ENCODE data around the gene PKNOX2. TPM values are rescaled to one million over a fixed set of nuclear protein-coding genes. Genes with fewer than 3 reads are reported as not detected.

The PKNOX2 gene
- total RNA-seq, 2 donors from 2014 or later = not detected

- no peak for DNase-seq (ENCODE audit: low spot score)
- Mint-ChIP-seq H3K27ac (no peak overlapping the region), H3K4me3 (no peak overlapping the region), H3K9me3 (no peaks in the 10 kb centered on the region), H3K36me3 (no peaks in the 10 kb centered on the region), H3K27me3 (peaks cover 20 to 44% of the 10 kb centered on the region in 2 donors), H3K4me1 (ENCODE audit: low read depth in 2 of 2) (peaks cover 2 to 4% of the 10 kb centered on the region in 2 donors)
- ATAC-seq = no peak
Measured at GRCh38 chr11:125410091-125410490, 245.5 kb downstream of the PKNOX2 start.

- H3K4me1 Mint-ChIP-seq (ENCODE audit: low read depth in 2 of 2) = no peaks in the 10 kb centered on the region
- no peak for DNase-seq (ENCODE audit: low spot score)
Measured at GRCh38 chr11:125412177-125412496, 247.6 kb downstream of the PKNOX2 start.

GRCh38 chr11:125412509-125412908 is 248.0 kb downstream of the PKNOX2 start:
- Mint-ChIP-seq H3K4me1 (ENCODE audit: low read depth in 2 of 2) (no peaks in the 10 kb centered on the region), H3K4me3 (no peak overlapping the region), H3K27me3 (peaks cover 14 to 20% of the 10 kb centered on the region in 2 donors), H3K36me3 (no peaks in the 10 kb centered on the region), H3K9me3 (no peaks in the 10 kb centered on the region), H3K27ac (no peak overlapping the region)
- no peak for ATAC-seq
- DNase-seq (ENCODE audit: low spot score) = no peak

More at GRCh38 chr11:125412177-125412496, 247.6 kb downstream of the PKNOX2 start:
- no peaks in the 10 kb centered on the region for H3K9me3 Mint-ChIP-seq
- no peak overlapping the region for H3K27ac Mint-ChIP-seq
- peaks cover 14 to 24% of the 10 kb centered on the region in 2 donors for H3K27me3 Mint-ChIP-seq
- no peaks in the 10 kb centered on the region for H3K36me3 Mint-ChIP-seq
- ATAC-seq = no peak
- H3K4me3 Mint-ChIP-seq = no peak overlapping the region

GRCh38 chr11:125413226-125413625 is 248.7 kb downstream of the PKNOX2 start:
- DNase-seq (ENCODE audit: low spot score) (no peak), ATAC-seq (peak in 1 of 2 donors; percentile 15)
- Mint-ChIP-seq H3K9me3 (no peaks in the 10 kb centered on the region), H3K4me3 (no peak overlapping the region), H3K36me3 (no peaks in the 10 kb centered on the region), H3K27ac (no peak overlapping the region), H3K4me1 (ENCODE audit: low read depth in 2 of 2) (no peaks in the 10 kb centered on the region), H3K27me3 (peaks cover 13 to 14% of the 10 kb centered on the region in 2 donors)

GRCh38 chr11:125414121-125414520 is 249.6 kb downstream of the PKNOX2 start:
- H3K36me3 Mint-ChIP-seq = no peaks in the 10 kb centered on the region
- ATAC-seq (no peak), DNase-seq (ENCODE audit: low spot score) (no peak)
- H3K4me3 Mint-ChIP-seq = no peak overlapping the region
- no peak overlapping the region for H3K27ac Mint-ChIP-seq
- peaks cover 10 to 12% of the 10 kb centered on the region in 2 donors for H3K27me3 Mint-ChIP-seq
- H3K9me3 Mint-ChIP-seq = no peaks in the 10 kb centered on the region
- H3K4me1 Mint-ChIP-seq (ENCODE audit: low read depth in 2 of 2) = no peaks in the 10 kb centered on the region

GRCh38 chr11:125416981-125417935 is 252.7 kb downstream of the PKNOX2 start:
- Mint-ChIP-seq H3K4me3 (no peak overlapping the region), H3K36me3 (no peaks in the 10 kb centered on the region), H3K9me3 (no peaks in the 10 kb centered on the region), H3K27me3 (peaks cover 0 to 5% of the 10 kb centered on the region in 2 donors), H3K27ac (no peak overlapping the region), H3K4me1 (ENCODE audit: low read depth in 2 of 2) (no peaks in the 10 kb centered on the region)
- ATAC-seq = no peak
- no peak for DNase-seq (ENCODE audit: low spot score)

GRCh38 chr11:125418396-125418795 is 253.8 kb downstream of the PKNOX2 start:
- H3K36me3 Mint-ChIP-seq = no peaks in the 10 kb centered on the region
- no peak overlapping the region for H3K4me3 Mint-ChIP-seq
- no peaks in the 10 kb centered on the region for H3K4me1 Mint-ChIP-seq (ENCODE audit: low read depth in 2 of 2)
- H3K27me3 Mint-ChIP-seq = peaks cover 0 to 3% of the 10 kb centered on the region in 2 donors
- DNase-seq (ENCODE audit: low spot score) (no peak), ATAC-seq (no peak)
- H3K9me3 Mint-ChIP-seq = no peaks in the 10 kb centered on the region
- H3K27ac Mint-ChIP-seq = no peak overlapping the region

GRCh38 chr11:125422681-125423080 is 258.1 kb downstream of the PKNOX2 start:
- ATAC-seq (no peak), DNase-seq (ENCODE audit: low spot score) (no peak)
- Mint-ChIP-seq H3K27ac (no peak overlapping the region), H3K36me3 (no peaks in the 10 kb centered on the region), H3K27me3 (peaks cover 8 to 10% of the 10 kb centered on the region in 2 donors), H3K4me1 (ENCODE audit: low read depth in 2 of 2) (no peaks in the 10 kb centered on the region), H3K9me3 (no peaks in the 10 kb centered on the region), H3K4me3 (no peak overlapping the region)

GRCh38 chr11:125423247-125423849 is 258.8 kb downstream of the PKNOX2 start:
- no peak overlapping the region for H3K27ac Mint-ChIP-seq
- ATAC-seq (no peak), DNase-seq (ENCODE audit: low spot score) (no peak)

GRCh38 chr11:125425601-125426000 is 261.1 kb downstream of the PKNOX2 start:
- Mint-ChIP-seq H3K9me3 (no peaks in the 10 kb centered on the region), H3K4me3 (no peak overlapping the region), H3K27me3 (peaks cover 11 to 13% of the 10 kb centered on the region in 2 donors), H3K27ac (no peak overlapping the region), H3K4me1 (ENCODE audit: low read depth in 2 of 2) (no peaks in the 10 kb centered on the region), H3K36me3 (no peaks in the 10 kb centered on the region)
- ATAC-seq (no peak), DNase-seq (ENCODE audit: low spot score) (no peak)

More at GRCh38 chr11:125423247-125423849, 258.8 kb downstream of the PKNOX2 start:
- Mint-ChIP-seq H3K4me3 (no peak overlapping the region), H3K27me3 (peaks cover 11 to 13% of the 10 kb centered on the region in 2 donors), H3K36me3 (no peaks in the 10 kb centered on the region), H3K9me3 (no peaks in the 10 kb centered on the region), H3K4me1 (ENCODE audit: low read depth in 2 of 2) (no peaks in the 10 kb centered on the region)

GRCh38 chr11:125426818-125427528 is 262.4 kb downstream of the PKNOX2 start:
- ATAC-seq (no peak), DNase-seq (ENCODE audit: low spot score) (no peak)
- Mint-ChIP-seq H3K4me1 (ENCODE audit: low read depth in 2 of 2) (no peaks in the 10 kb centered on the region), H3K27me3 (peaks cover 11 to 13% of the 10 kb centered on the region in 2 donors), H3K9me3 (no peaks in the 10 kb centered on the region), H3K4me3 (no peak overlapping the region), H3K27ac (no peak overlapping the region), H3K36me3 (no peaks in the 10 kb centered on the region)

GRCh38 chr11:125428486-125429173 is 264.1 kb downstream of the PKNOX2 start:
- Mint-ChIP-seq H3K27ac (no peak overlapping the region), H3K9me3 (no peaks in the 10 kb centered on the region), H3K36me3 (no peaks in the 10 kb centered on the region), H3K4me3 (no peak overlapping the region), H3K4me1 (ENCODE audit: low read depth in 2 of 2) (peaks cover 6 to 7% of the 10 kb centered on the region in 2 donors), H3K27me3 (peaks cover 13 to 18% of the 10 kb centered on the region in 2 donors)
- ATAC-seq = no peak
- DNase-seq (ENCODE audit: low spot score) = no peak

- Mint-ChIP-seq H3K9me3 (no peaks in the 10 kb centered on the region), H3K27ac (no peak overlapping the region), H3K4me1 (ENCODE audit: low read depth in 2 of 2) (peaks cover 7 to 9% of the 10 kb centered on the region in 2 donors), H3K27me3 (peaks cover 13 to 18% of the 10 kb centered on the region in 2 donors), H3K4me3 (no peak overlapping the region), H3K36me3 (no peaks in the 10 kb centered on the region)
- DNase-seq (ENCODE audit: low spot score) (no peak), ATAC-seq (no peak)
Measured at GRCh38 chr11:125429174-125429707, 264.7 kb downstream of the PKNOX2 start.

Data from natural killer cell treated with Interleukin-12 subunit alpha and Interleukin-12 subunit beta and Interleukin-15 and Interleukin-18, amount 100 ng/mL, for 72 hours (primary cell).